Lower leg skin (tissue), 3 donors: ENCODE data around the gene ZSCAN10.

Source experiments
- CTCF ChIP-seq, 3 donors: fragments of 450-650 bp; IDR thresholded peaks; one replicate each; pipeline ENCODE4 v1.5.1; 2016; ENCODE audit warnings: antibody characterized with exemption in 3 of 3, mild to moderate bottlenecking in 3 of 3, moderate library complexity in 2 of 3
- POLR2A ChIP-seq, 2 donors: fragments of 450-650 bp; IDR thresholded peaks; one replicate each; pipeline ENCODE4 v1.6.1; 2016 to 2017; ENCODE audit warnings: antibody characterized with exemption in 2 of 2, mild to moderate bottlenecking in 1 of 2, moderate library complexity in 1 of 2

GRCh38 chr16:3049921-3050481, 49.1 kb downstream of the ZSCAN10 start:
- no peak for TF ChIP-seq CTCF (IDR thresholded peaks at IDR 0.05)
- TF ChIP-seq POLR2A (IDR thresholded peaks at IDR 0.05), result no peak
